HL-60/S4 (cell line): ENCODE results near the gene EDDM3A.

Experiments used
- in situ Hi-C: fragments of 300-500 bp; cut with MboI; formaldehyde crosslinking; loops from 2 replicates; pipeline ENCODE4 v1.14.3; 2022; ENCODE audit warnings: low sequenced_read_pairs

Gene EDDM3A

DNA sequence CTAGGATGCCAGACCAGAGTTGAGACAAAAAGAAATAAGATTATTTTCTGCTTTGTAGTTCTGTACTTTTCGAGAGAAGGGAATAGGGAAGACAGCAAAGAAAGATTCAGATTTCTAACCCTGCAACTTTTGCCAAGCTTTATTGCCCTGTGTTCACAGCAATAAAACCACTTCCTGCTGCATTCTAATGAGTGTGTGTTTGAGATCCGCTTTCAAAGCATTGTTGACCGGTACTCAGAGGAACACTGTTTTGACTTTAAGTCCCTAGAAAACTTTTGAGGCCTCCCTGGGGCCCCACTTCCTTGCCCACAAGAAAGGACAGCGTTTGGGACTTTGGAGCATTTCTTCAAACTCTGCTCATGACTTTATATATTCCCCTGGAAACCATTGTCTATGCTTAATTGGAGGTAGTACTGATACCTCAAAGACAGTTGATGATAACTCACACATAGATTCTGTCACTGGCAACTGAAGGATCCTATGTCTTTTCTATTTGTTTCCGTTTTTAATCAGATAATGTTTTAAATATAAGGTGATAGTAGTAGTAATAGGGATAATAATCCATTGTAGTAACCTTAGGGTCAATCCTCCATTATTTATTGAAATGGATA lies 36.7 kb downstream of the EDDM3A start:
- in situ Hi-C loops, result no loop called here

GRCh38 chr14:20787025-20787424 lies 41.3 kb downstream of the EDDM3A start:
- in situ Hi-C loops, result no loop called here

- in situ Hi-C loops, result no loop called here
These were observed 43.6 kb downstream of the EDDM3A start for GRCh38 chr14:20789230-20789813.

GRCh38 chr14:20790464-20791116 lies 44.9 kb downstream of the EDDM3A start:
- in situ Hi-C loops, result no loop called here

GRCh38 chr14:20791187-20791586 lies 45.5 kb downstream of the EDDM3A start:
- in situ Hi-C loops, result no loop called here

- in situ Hi-C loops, result no loop called here
These were observed 45.9 kb downstream of the EDDM3A start for GRCh38 chr14:20791597-20791996.

DNA sequence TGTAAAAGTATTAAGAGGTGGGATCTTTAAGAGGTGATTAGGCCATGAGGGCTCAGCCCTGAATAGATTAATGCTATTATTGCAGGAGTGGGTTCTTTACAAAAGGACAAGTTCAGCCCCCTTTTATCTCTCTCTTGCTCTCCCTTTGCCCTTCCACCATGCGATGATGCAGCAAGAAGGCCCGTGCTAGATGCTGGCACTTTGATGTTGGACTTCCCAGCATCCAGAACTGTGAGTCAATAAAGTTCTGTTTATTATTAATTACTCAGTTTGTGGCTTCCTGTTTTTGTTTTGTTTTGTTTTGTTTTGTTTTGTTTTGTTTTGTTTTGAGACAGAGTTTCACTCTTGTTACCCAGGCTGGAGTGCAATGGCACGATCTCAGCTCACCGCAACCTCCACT lies 46.9 kb downstream of the EDDM3A start:
- in situ Hi-C loops, result no loop called here

DNA sequence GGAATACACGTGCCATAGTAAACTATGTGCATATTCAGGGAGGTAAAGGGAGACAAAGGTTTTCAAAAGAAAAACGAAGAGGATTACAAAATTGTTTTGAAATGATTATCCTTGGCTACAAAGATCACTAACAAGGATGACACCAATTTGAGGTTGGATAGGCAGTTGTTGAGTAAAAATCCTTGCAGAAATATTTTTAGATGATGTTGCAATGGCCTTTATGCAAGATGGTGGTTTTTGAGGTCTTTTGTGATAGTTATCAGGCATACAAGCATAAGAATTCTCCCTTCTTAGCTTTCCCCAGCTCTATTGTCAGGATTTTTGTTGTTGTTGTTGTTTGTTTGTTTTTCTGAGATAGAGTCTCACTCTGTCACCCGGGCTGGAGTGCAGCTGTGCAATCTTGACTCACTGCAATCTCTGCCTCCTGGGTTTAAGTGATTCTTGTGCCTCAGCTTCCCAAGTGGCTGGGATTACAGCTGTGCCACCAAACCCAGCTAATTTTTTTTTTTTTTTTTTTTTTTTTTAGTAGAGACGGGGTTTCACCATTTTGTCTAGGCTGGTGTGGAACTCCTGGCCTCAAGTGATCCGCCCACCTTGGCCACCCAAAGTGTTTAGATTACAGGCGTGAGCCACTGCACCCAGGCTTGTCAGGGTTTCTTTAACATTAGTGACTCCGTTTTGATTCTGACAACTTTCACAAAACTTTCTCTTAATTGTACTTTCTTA lies 49.1 kb downstream of the EDDM3A start:
- in situ Hi-C loops, result no loop called here

- in situ Hi-C loops, result no loop called here
These were observed 51.5 kb downstream of the EDDM3A start for GRCh38 chr14:20797164-20797563.
